ENCODE measurements around the gene MLLT10. TPM values are rescaled to one million over a fixed set of nuclear protein-coding genes. Genes with fewer than 3 reads are reported as not detected.

The MLLT10 gene
- total RNA-seq, 1 donor from 2014 or later = 65.6 TPM

GRCh38 chr10:21776883-21777282 is 242.9 kb downstream of the MLLT10 start:
- Mint-ChIP-seq H3K27me3 (no peaks in the 10 kb centered on the region), H3K27ac (no peak overlapping the region), H3K36me3 (ENCODE audit: insufficient read depth) (peaks cover 20% of the 10 kb centered on the region), H3K4me1 (ENCODE audit: low read depth) (no peaks in the 10 kb centered on the region), H3K9me3 (ENCODE audit: low read depth) (peaks cover 22% of the 10 kb centered on the region), H3K4me3 (ENCODE audit: low read depth) (no peak overlapping the region)
- no peak for DNase-seq (ENCODE audit: low spot score, unreplicated experiment)
- TF ChIP-seq CTCF (IDR thresholded peaks at IDR 0.05; ENCODE audit: unreplicated experiment) = no peak

- Mint-ChIP-seq H3K27me3 (no peaks in the 10 kb centered on the region), H3K36me3 (ENCODE audit: insufficient read depth) (peaks cover 7% of the 10 kb centered on the region), H3K4me3 (ENCODE audit: low read depth) (no peak overlapping the region), H3K27ac (no peak overlapping the region), H3K9me3 (ENCODE audit: low read depth) (peaks cover 18% of the 10 kb centered on the region), H3K4me1 (ENCODE audit: low read depth) (no peaks in the 10 kb centered on the region)
- TF ChIP-seq CTCF (IDR thresholded peaks at IDR 0.05; ENCODE audit: unreplicated experiment) = no peak
- DNase-seq (ENCODE audit: low spot score, unreplicated experiment) = no peak
These were observed 257.2 kb downstream of the MLLT10 start for GRCh38 chr10:21791276-21791675.

Small RNA genes within 50 kb of the gene (microRNA-seq; reads per million reads assigned to microRNA genes)
- 32.8 reads per million, percentile 39 among the genes with 10 or more reads in this experiment for gene MIR1915 (ENCODE audit: borderline number of aligned reads, unreplicated experiment)

Other genes with a start within 250 kb of the MLLT10 start
- gene SKIDA1, start 8.6 kb upstream of the MLLT10 start, total RNA-seq = 13.6 and 15.3 TPM in 2 replicates